IMR-90 (cell line): ENCODE data around the gene GLTPD2. TPM values are rescaled to one million over a fixed set of nuclear protein-coding genes. Genes with fewer than 3 reads are reported as not detected.

ENCODE experiments used
- ATAC-seq: fragments of 200-7000 bp; cut with Tn5 transposase; 2 replicates; pipeline ENCODE4 v1.9.1; 2020; ENCODE audit warnings: low read depth, mild to moderate bottlenecking, moderate library complexity
- BruUV-seq: library from RNA; stranded (reverse); fragments of 400-500 nt; replicated peaks from 2 replicates; lab custom pipeline; 2021; lab: Mats Ljungman, UMichigan
- CTCF ChIA-PET: fragments of 300-600 bp; formaldehyde crosslinking; extraction: SDS; loops from one replicate; lab custom pipeline; 2021; ENCODE audit warnings: antibody characterized with exemption; lab: Yijun Ruan, JAX
- POLR2A ChIA-PET: fragments of 300-600 bp; sonication (Branson Sonifier 250); formaldehyde crosslinking; loops from one replicate; lab custom pipeline; 2022; ENCODE audit warnings: antibody characterized with exemption; ENCODE audit not compliant: unreplicated experiment; lab: Charles Lee
- DNase-seq: peaks from one replicate; pipeline ENCODE4 v3.0.0; 2013
- H2AFZ ChIP-seq: replicated peaks from 2 replicates; pipeline ENCODE3; 2013; ENCODE audit warnings: low read length, mild to moderate bottlenecking; ENCODE audit not compliant: poor library complexity
- H2AK5ac ChIP-seq: 2 replicates; pipeline ENCODE4 v1.6.1; 2013; ENCODE audit warnings: low read depth, low read length, inconsistent platforms
- H2AK9ac ChIP-seq: replicated peaks from 2 replicates; pipeline ENCODE3; 2013; ENCODE audit warnings: mild to moderate bottlenecking, low read depth, low read length, moderate library complexity; ENCODE audit not compliant: poor library complexity
- H2BK120ac ChIP-seq: 2 replicates; pipeline ENCODE4 v1.6.1; 2013; ENCODE audit warnings: low read depth, low read length, inconsistent platforms
- H2BK15ac ChIP-seq: 3 replicates; pipeline ENCODE4 v1.6.1; 2013; ENCODE audit warnings: low read depth, low read length, inconsistent platforms
- H2BK20ac ChIP-seq: 2 replicates; pipeline ENCODE4 v1.6.1; 2013; ENCODE audit warnings: low read depth, mild to moderate bottlenecking, inconsistent platforms, low read length, moderate library complexity
- H2BK5ac ChIP-seq: 2 replicates; pipeline ENCODE4 v1.6.1; 2013; ENCODE audit warnings: mild to moderate bottlenecking, low read depth, low read length, inconsistent platforms; ENCODE audit not compliant: poor library complexity, severe bottlenecking
- H3K14ac ChIP-seq: replicated peaks from 2 replicates; pipeline ENCODE4 v1.6.1; 2013; ENCODE audit warnings: low read depth, low read length, inconsistent platforms
- H3K18ac ChIP-seq: 2 replicates; pipeline ENCODE4 v1.6.1; 2013; ENCODE audit warnings: low read depth, low read length, control low read depth
- H3K23ac ChIP-seq: 2 replicates; pipeline ENCODE4 v1.6.1; 2013; ENCODE audit warnings: low read depth, low read length, inconsistent platforms
- H3K27ac ChIP-seq: 2 replicates; pipeline ENCODE4 v1.5.1; 2013; ENCODE audit warnings: mild to moderate bottlenecking, control low read depth, low read length; ENCODE audit not compliant: insufficient read depth
- H3K27me3 ChIP-seq: 2 replicates; pipeline ENCODE4 v1.6.1; 2013; ENCODE audit warnings: low read length; ENCODE audit not compliant: control insufficient read depth, insufficient read depth
- H3K36me3 ChIP-seq: 2 replicates; pipeline ENCODE4 v1.6.1; 2013; ENCODE audit warnings: low read length, mixed read lengths; ENCODE audit not compliant: control insufficient read depth, insufficient read depth
- H3K4ac ChIP-seq: 2 replicates; pipeline ENCODE4 v1.6.1; 2013; ENCODE audit warnings: low read depth, low read length, inconsistent platforms
- H3K4me1 ChIP-seq: 2 replicates; pipeline ENCODE4 v1.6.1; 2013; ENCODE audit warnings: low read length, mixed read lengths; ENCODE audit not compliant: control insufficient read depth, insufficient read depth
- H3K4me2 ChIP-seq: 2 replicates; pipeline ENCODE4 v1.6.1; 2013; ENCODE audit warnings: low read depth, mild to moderate bottlenecking, control low read depth, low read length, moderate library complexity
- H3K4me3 ChIP-seq: 2 replicates; pipeline ENCODE4 v1.5.1; 2013; ENCODE audit warnings: low read depth, mild to moderate bottlenecking, control low read depth, low read length, moderate library complexity; ENCODE audit not compliant: insufficient read depth
- H3K56ac ChIP-seq: 2 replicates; pipeline ENCODE4 v1.6.1; 2013; ENCODE audit warnings: low read length, inconsistent platforms; ENCODE audit not compliant: insufficient read depth; ENCODE audit errors: extremely low read depth
- H3K79me1 ChIP-seq, 2 experiments: 2 replicates each; pipeline ENCODE4 v1.6.1; 2013; ENCODE audit warnings: low read length in 2 of 2, inconsistent platforms in 1 of 2, low read depth in 1 of 2
- H3K9ac ChIP-seq: 2 replicates; pipeline ENCODE4 v1.6.1; 2013; ENCODE audit warnings: low read depth, low read length, control low read depth
- H3K9me1 ChIP-seq: 2 replicates; pipeline ENCODE4 v1.6.1; 2013; ENCODE audit warnings: low read length, inconsistent platforms; ENCODE audit not compliant: insufficient read depth
- H3K9me3 ChIP-seq: 2 replicates; pipeline ENCODE4 v1.6.1; 2013; ENCODE audit warnings: low read length; ENCODE audit not compliant: control insufficient read depth, insufficient read depth
- H4K20me1 ChIP-seq: 2 replicates; pipeline ENCODE4 v1.6.1; 2013; ENCODE audit warnings: low read length, inconsistent platforms; ENCODE audit not compliant: insufficient read depth
- H4K5ac ChIP-seq: 2 replicates; pipeline ENCODE4 v1.6.1; 2013; ENCODE audit warnings: mild to moderate bottlenecking, low read depth, low read length, control low read depth
- H4K8ac ChIP-seq, 2 experiments: 2 replicates each; pipeline ENCODE4 v1.6.1; 2013; ENCODE audit warnings: low read depth in 2 of 2, low read length in 2 of 2, control low read depth in 1 of 2, inconsistent platforms in 1 of 2
- H4K91ac ChIP-seq: 2 replicates; pipeline ENCODE4 v1.6.1; 2013; ENCODE audit warnings: low read depth, low read length, inconsistent platforms; ENCODE audit not compliant: insufficient read depth
- NFE2L2 ChIP-seq: fragments of 150-350 bp; IDR thresholded peaks from 2 replicates; pipeline ENCODE4 v1.6.1; 2016; ENCODE audit warnings: low read depth, mild to moderate bottlenecking, low read length
- POLR2A ChIP-seq: IDR thresholded peaks from 2 replicates; pipeline ENCODE4 v1.6.1; 2012; ENCODE audit warnings: mild to moderate bottlenecking, low read depth, low read length
- RAD21 ChIP-seq: IDR thresholded peaks from 2 replicates; pipeline ENCODE4 v1.6.1; 2012; ENCODE audit warnings: low read length, improper control_type of control experiment
- RCOR1 ChIP-seq: IDR thresholded peaks from 2 replicates; pipeline ENCODE4 v1.6.1; 2012; ENCODE audit warnings: mild to moderate bottlenecking, low read length, improper control_type of control experiment; ENCODE audit not compliant: insufficient replicate concordance
- RFX5 ChIP-seq: IDR thresholded peaks from 2 replicates; pipeline ENCODE4 v1.8.0; 2012; ENCODE audit warnings: low read depth, mild to moderate bottlenecking, low read length, moderate library complexity
- WGBS, 2 experiments: methylation state at CpG; one replicate each; pipeline versions ENCODE4 v1.1.5 to v1.1.7; 2013; ENCODE audit warnings: missing lambda C conversion rate in 2 of 2; ENCODE audit not compliant: insufficient read length in 1 of 2; ENCODE audit errors: extremely low coverage in 2 of 2; 5-methylcytosine and 5-hydroxymethylcytosine counted together
- dilution Hi-C: fragments of 300-500 bp; cut with HindIII; formaldehyde crosslinking; loops from one replicate; pipeline ENCODE4 v1.14.3; 2018; ENCODE audit warnings: low sequenced_read_pairs; ENCODE audit not compliant: unreplicated experiment
- in situ Hi-C: fragments of 300-500 bp; cut with MboI; formaldehyde crosslinking; loops from 3 replicates; pipeline ENCODE4 v1.14.3; 2019; ENCODE audit warnings: low sequenced_read_pairs, inconsistent platforms, mixed read lengths
- intact Hi-C: fragments of 100-400 bp; cut with micrococcal nuclease; formaldehyde crosslinking; loops from 2 replicates; pipeline ENCODE4 v1.10.0; 2022
- polyA plus RNA-seq, 3 experiments: library from polyadenylated mRNA; depleted of rRNA; stranded (reverse); fragments of >200 nt; gene quantifications; 2 replicates each; pipeline ENCODE4 v1.2.3, GENCODE V29; 2012; ENCODE audit warnings: low replicate concordance in 1 of 3
- total RNA-seq: library from RNA; depleted of rRNA; stranded (reverse); fragments of >200 nt; gene quantifications from 2 replicates; pipeline ENCODE4 v1.2.3, GENCODE V29; 2012

The GLTPD2 gene
- total and polyA plus RNA-seq, 2 of the 4 experiments (the other 2 are of a cell fraction): not detected

DNA sequence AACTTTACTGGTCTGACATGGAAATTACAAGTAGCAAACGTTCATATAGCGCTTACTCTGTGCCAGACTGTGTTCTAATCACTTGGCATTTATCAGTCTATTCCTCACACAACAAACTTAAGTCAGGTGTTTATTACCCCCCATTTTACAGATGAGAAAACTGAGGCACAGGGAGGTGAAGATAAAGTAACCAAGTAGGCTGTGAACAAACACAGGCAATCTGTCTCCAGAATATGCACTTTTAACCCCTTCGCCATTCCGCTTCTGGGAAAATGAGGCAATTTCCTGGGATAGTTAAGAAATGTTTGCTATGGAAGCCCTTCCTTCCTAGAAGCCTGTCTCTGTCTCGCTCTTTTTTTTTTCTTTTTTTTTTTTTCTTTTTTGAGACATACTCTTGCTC lies 36.8 kb upstream of the GLTPD2 start:
- H4K91ac ChIP-seq: no peak overlapping the region
- no peak overlapping the region for H4K8ac ChIP-seq
- BruUV-seq: no TSS peak
- no peak for DNase-seq
- peaks cover 37% of the 10 kb centered on the region for H3K27me3 ChIP-seq
- dilution Hi-C loops: no loop called here
- H3K27ac ChIP-seq: no peak overlapping the region
- H2AK9ac ChIP-seq: no peak overlapping the region
- no peak overlapping the region for H3K23ac ChIP-seq
- no peak overlapping the region for H2AK5ac ChIP-seq
- in situ Hi-C loops: no loop called here
- H2BK20ac ChIP-seq: no peak overlapping the region
- H3K4me3 ChIP-seq: no peak overlapping the region
- no peaks in the 10 kb centered on the region for H3K36me3 ChIP-seq
- no peaks in the 10 kb centered on the region for H3K4me1 ChIP-seq
- no peak overlapping the region for H4K5ac ChIP-seq
- TF ChIP-seq RAD21 (no peak), NFE2L2 (no peak), RCOR1 (no peak), POLR2A (no peak), RFX5 (no peak)
- no peak overlapping the region for H3K14ac ChIP-seq
- no peaks in the 10 kb centered on the region for H3K9me3 ChIP-seq
- no peaks in the 10 kb centered on the region for H4K20me1 ChIP-seq
- H2BK15ac ChIP-seq: no peak overlapping the region
- CTCF ChIA-PET: no interaction called here
- intact Hi-C loops: no loop called here
- no peak overlapping the region for H3K4ac ChIP-seq
- no peaks in the 10 kb centered on the region for H3K9me1 ChIP-seq
- no peak overlapping the region for H3K18ac ChIP-seq
- no peak overlapping the region for H2BK120ac ChIP-seq
- POLR2A ChIA-PET: no interaction called here
- no peak overlapping the region for H2AFZ ChIP-seq
- no peak overlapping the region for H3K9ac ChIP-seq
- WGBS, 2 experiments: no CpG with 5 or more reads among the region's 5 CpGs
- no peak for ATAC-seq
- H3K56ac ChIP-seq: no peak overlapping the region
- H3K4me2 ChIP-seq: no peak overlapping the region
- H3K79me1 ChIP-seq: no peaks in the 10 kb centered on the region
- no peak overlapping the region for H2BK5ac ChIP-seq
